ENCODE data around the gene LAMB2.
A peak's percentile ranks its signal among the peaks of the same experiment; 100 is the strongest.

Gene LAMB2

GRCh38 chr3:49098910-49099630 lies 33.8 kb downstream of the LAMB2 start:
- Histone ChIP-seq H3K27ac (ENCODE audit: low read depth, low read length) (no peak overlapping the region), H3K4me1 (ENCODE audit: control insufficient read depth, insufficient read depth, low read length) (peaks cover 8% of the 10 kb centered on the region), H3K27me3 (ENCODE audit: control insufficient read depth, insufficient read depth, low read length) (no peaks in the 10 kb centered on the region), H3K9me3 (ENCODE audit: control insufficient read depth, insufficient read depth, low read depth, low read length) (no peaks in the 10 kb centered on the region), H3K4me3 (ENCODE audit: low read depth, low read length) (no peak overlapping the region), H3K36me3 (ENCODE audit: control insufficient read depth, insufficient read depth, low read length) (peaks cover 67% of the 10 kb centered on the region), H3K9ac (ENCODE audit: low read length) (no peak overlapping the region)

- Histone ChIP-seq H3K27ac (ENCODE audit: low read depth, low read length) (no peak overlapping the region), H3K4me3 (ENCODE audit: low read depth, low read length) (no peak overlapping the region), H3K36me3 (ENCODE audit: control insufficient read depth, insufficient read depth, low read length) (peaks cover 67% of the 10 kb centered on the region), H3K9ac (ENCODE audit: low read length) (no peak overlapping the region), H3K27me3 (ENCODE audit: control insufficient read depth, insufficient read depth, low read length) (no peaks in the 10 kb centered on the region), H3K9me3 (ENCODE audit: control insufficient read depth, insufficient read depth, low read depth, low read length) (no peaks in the 10 kb centered on the region), H3K4me1 (ENCODE audit: control insufficient read depth, insufficient read depth, low read length) (peaks cover 3% of the 10 kb centered on the region; the same call in 1 of the 2 replicates)
Observed at GRCh38 chr3:49098429-49098828, 34.4 kb downstream of the LAMB2 start.

GRCh38 chr3:49093853-49094767 lies 38.7 kb downstream of the LAMB2 start, which contains the start of gene QRICH1:
Gene QRICH1 (minus strand): TSS chr3:49094071. CDS start chr3:49077017, 17,054 bp downstream.
- Histone ChIP-seq H3K27me3 (ENCODE audit: control insufficient read depth, insufficient read depth, low read length) (no peaks in the 10 kb centered on the region), H3K36me3 (ENCODE audit: control insufficient read depth, insufficient read depth, low read length) (peaks cover 44% of the 10 kb centered on the region), H3K27ac (ENCODE audit: low read depth, low read length) (peak within 1 kb of the TSS; percentile 94), H3K9ac (ENCODE audit: low read length) (peak within 1 kb of the TSS; percentile 95), H3K4me1 (ENCODE audit: control insufficient read depth, insufficient read depth, low read length) (peaks cover 7% of the 10 kb centered on the region; the same call in 1 of the 2 replicates), H3K9me3 (ENCODE audit: control insufficient read depth, insufficient read depth, low read depth, low read length) (no peaks in the 10 kb centered on the region), H3K4me3 (ENCODE audit: low read depth, low read length) (peak within 1 kb of the TSS; percentile 85)

GRCh38 chr3:49092938-49093852 lies 39.7 kb downstream of the LAMB2 start:
- Histone ChIP-seq H3K4me3 (ENCODE audit: low read depth, low read length) (peak overlapping the region; percentile 85), H3K9me3 (ENCODE audit: control insufficient read depth, insufficient read depth, low read depth, low read length) (no peaks in the 10 kb centered on the region), H3K27ac (ENCODE audit: low read depth, low read length) (peak overlapping the region; percentile 94), H3K27me3 (ENCODE audit: control insufficient read depth, insufficient read depth, low read length) (no peaks in the 10 kb centered on the region), H3K36me3 (ENCODE audit: control insufficient read depth, insufficient read depth, low read length) (peaks cover 35% of the 10 kb centered on the region), H3K4me1 (ENCODE audit: control insufficient read depth, insufficient read depth, low read length) (peaks cover 7% of the 10 kb centered on the region; the same call in 1 of the 2 replicates), H3K9ac (ENCODE audit: low read length) (peak overlapping the region; percentile 95)

- Histone ChIP-seq H3K9ac (ENCODE audit: low read length) (no peak overlapping the region), H3K27me3 (ENCODE audit: control insufficient read depth, insufficient read depth, low read length) (no peaks in the 10 kb centered on the region), H3K4me1 (ENCODE audit: control insufficient read depth, insufficient read depth, low read length) (no peaks in the 10 kb centered on the region), H3K9me3 (ENCODE audit: control insufficient read depth, insufficient read depth, low read depth, low read length) (no peaks in the 10 kb centered on the region), H3K36me3 (ENCODE audit: control insufficient read depth, insufficient read depth, low read length) (peaks cover 26% of the 10 kb centered on the region), H3K4me3 (ENCODE audit: low read depth, low read length) (no peak overlapping the region), H3K27ac (ENCODE audit: low read depth, low read length) (no peak overlapping the region)
Observed at GRCh38 chr3:49081429-49081828, 51.4 kb downstream of the LAMB2 start.

GRCh38 chr3:49079270-49079669 lies 53.6 kb downstream of the LAMB2 start:
- Histone ChIP-seq H3K4me3 (ENCODE audit: low read depth, low read length) (no peak overlapping the region), H3K4me1 (ENCODE audit: control insufficient read depth, insufficient read depth, low read length) (no peaks in the 10 kb centered on the region), H3K36me3 (ENCODE audit: control insufficient read depth, insufficient read depth, low read length) (peaks cover 47% of the 10 kb centered on the region), H3K27me3 (ENCODE audit: control insufficient read depth, insufficient read depth, low read length) (no peaks in the 10 kb centered on the region), H3K9me3 (ENCODE audit: control insufficient read depth, insufficient read depth, low read depth, low read length) (no peaks in the 10 kb centered on the region), H3K9ac (ENCODE audit: low read length) (no peak overlapping the region), H3K27ac (ENCODE audit: low read depth, low read length) (no peak overlapping the region)

GRCh38 chr3:49076646-49077045 lies 56.2 kb downstream of the LAMB2 start:
- H3K4me1 ChIP-seq (ENCODE audit: control insufficient read depth, insufficient read depth, low read length): no peaks in the 10 kb centered on the region
- no peak overlapping the region for H3K4me3 ChIP-seq (ENCODE audit: low read depth, low read length)
- H3K36me3 ChIP-seq (ENCODE audit: control insufficient read depth, insufficient read depth, low read length): peaks cover 73% of the 10 kb centered on the region
- H3K27me3 ChIP-seq (ENCODE audit: control insufficient read depth, insufficient read depth, low read length): no peaks in the 10 kb centered on the region
- H3K9me3 ChIP-seq (ENCODE audit: control insufficient read depth, insufficient read depth, low read depth, low read length): no peaks in the 10 kb centered on the region
- H3K27ac ChIP-seq (ENCODE audit: low read depth, low read length): no peak overlapping the region
- H3K9ac ChIP-seq (ENCODE audit: low read length): no peak overlapping the region

GRCh38 chr3:49076116-49076515 lies 56.7 kb downstream of the LAMB2 start:
- Histone ChIP-seq H3K27me3 (ENCODE audit: control insufficient read depth, insufficient read depth, low read length) (no peaks in the 10 kb centered on the region), H3K27ac (ENCODE audit: low read depth, low read length) (no peak overlapping the region), H3K36me3 (ENCODE audit: control insufficient read depth, insufficient read depth, low read length) (peaks cover 78% of the 10 kb centered on the region), H3K4me1 (ENCODE audit: control insufficient read depth, insufficient read depth, low read length) (no peaks in the 10 kb centered on the region), H3K9me3 (ENCODE audit: control insufficient read depth, insufficient read depth, low read depth, low read length) (no peaks in the 10 kb centered on the region), H3K9ac (ENCODE audit: low read length) (no peak overlapping the region), H3K4me3 (ENCODE audit: low read depth, low read length) (no peak overlapping the region)
